Skeletal muscle tissue (tissue), 4 donors: ENCODE results near the gene SMC2. TPM values are rescaled to one million over a fixed set of nuclear protein-coding genes. Genes with fewer than 3 reads are reported as not detected.

Experiments used
- H3K27ac ChIP-seq: one replicate; pipeline ENCODE4 v1.7.0; 2013; ENCODE audit warnings: mild to moderate bottlenecking, low read depth, low read length, inconsistent platforms
- H3K27me3 ChIP-seq, 3 donors: one replicate each; pipeline ENCODE4 v1.7.0; 2013; ENCODE audit warnings: low read length in 3 of 3; ENCODE audit not compliant: control insufficient read depth in 3 of 3, insufficient read depth in 3 of 3
- H3K36me3 ChIP-seq, 3 donors: one replicate each; pipeline ENCODE4 v1.7.0; 2013; ENCODE audit warnings: low read length in 3 of 3; ENCODE audit not compliant: control insufficient read depth in 3 of 3, insufficient read depth in 3 of 3
- H3K4me1 ChIP-seq, 3 donors: one replicate each; pipeline ENCODE4 v1.7.0; 2013; ENCODE audit warnings: low read length in 3 of 3, mild to moderate bottlenecking in 3 of 3; ENCODE audit not compliant: control insufficient read depth in 3 of 3, insufficient read depth in 3 of 3
- H3K4me3 ChIP-seq, 3 donors: one replicate each; pipeline ENCODE4 v1.7.0; 2013; ENCODE audit warnings: low read length in 3 of 3
- H3K9ac ChIP-seq, 3 donors: one replicate each; pipeline ENCODE4 v1.7.0; 2013; ENCODE audit warnings: low read length in 3 of 3, mild to moderate bottlenecking in 3 of 3, moderate library complexity in 2 of 3, low read depth in 1 of 3
- H3K9me3 ChIP-seq, 3 donors: one replicate each; pipeline ENCODE4 v1.7.0; 2013; ENCODE audit warnings: low read length in 3 of 3; ENCODE audit not compliant: control insufficient read depth in 3 of 3
- total RNA-seq: library from RNA; depleted of rRNA; stranded (reverse); fragments of >200 nt; gene quantifications from one replicate; pipeline ENCODE4 v1.2.3, GENCODE V29; 2014
- donor health status: Osteomylitis.

The SMC2 gene
- total RNA-seq, 1 donor from 2014 or later: 11.5 TPM

DNA sequence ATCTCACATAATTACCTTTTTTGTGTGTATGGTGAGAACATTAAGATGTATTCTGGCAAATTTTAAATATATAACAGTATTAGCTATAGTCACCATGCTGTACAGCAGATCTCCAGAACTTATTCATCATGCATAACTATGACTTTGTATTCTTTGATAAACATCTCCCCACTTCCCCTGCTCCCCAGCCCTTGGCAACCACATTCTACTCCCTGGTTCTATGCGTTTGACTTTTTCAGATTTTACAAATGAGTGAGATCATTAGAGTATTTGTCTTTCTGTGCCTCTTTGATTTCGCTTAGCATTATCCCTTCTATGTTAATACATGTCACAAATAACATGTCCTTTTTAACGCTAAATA lies 49.4 kb downstream of the SMC2 start:
- Histone ChIP-seq H3K9ac (no peak overlapping the region), H3K27me3 (no peaks in the 10 kb centered on the region), H3K27ac (no peak overlapping the region)

DNA sequence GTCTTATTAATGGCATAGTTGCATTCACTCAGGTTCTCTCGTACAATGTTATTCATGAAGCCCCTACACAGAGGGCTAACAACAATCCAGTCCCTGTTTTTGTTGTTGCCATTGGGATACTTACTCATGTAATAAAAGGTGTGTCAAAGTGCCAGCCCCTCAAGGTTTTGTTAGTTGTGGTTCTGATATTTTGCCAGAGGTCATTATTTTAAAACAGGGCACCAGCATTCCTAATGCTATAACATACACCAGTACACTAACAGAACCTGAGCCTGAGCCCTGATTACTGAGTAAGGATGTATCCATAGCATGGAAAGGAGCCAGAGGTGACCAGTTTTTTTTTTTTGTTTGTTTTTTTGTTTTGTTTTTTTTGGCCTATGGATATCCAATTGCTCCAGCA lies 50.2 kb downstream of the SMC2 start:
- H3K4me1 ChIP-seq: no peaks in the 10 kb centered on the region
- no peaks in the 10 kb centered on the region for H3K27me3 ChIP-seq
- no peak overlapping the region for H3K9ac ChIP-seq
- H3K9me3 ChIP-seq: no peaks in the 10 kb centered on the region
- peaks cover 0 to 10% (median 0%) of the 10 kb centered on the region in 3 donors for H3K36me3 ChIP-seq
- no peak overlapping the region for H3K4me3 ChIP-seq
- H3K27ac ChIP-seq: no peak overlapping the region

More for the DNA sequence above, 49.4 kb downstream of the SMC2 start:
- Histone ChIP-seq H3K36me3 (peaks cover 0 to 10% (median 0%) of the 10 kb centered on the region in 3 donors), H3K9me3 (no peaks in the 10 kb centered on the region), H3K4me3 (no peak overlapping the region), H3K4me1 (no peaks in the 10 kb centered on the region)

DNA sequence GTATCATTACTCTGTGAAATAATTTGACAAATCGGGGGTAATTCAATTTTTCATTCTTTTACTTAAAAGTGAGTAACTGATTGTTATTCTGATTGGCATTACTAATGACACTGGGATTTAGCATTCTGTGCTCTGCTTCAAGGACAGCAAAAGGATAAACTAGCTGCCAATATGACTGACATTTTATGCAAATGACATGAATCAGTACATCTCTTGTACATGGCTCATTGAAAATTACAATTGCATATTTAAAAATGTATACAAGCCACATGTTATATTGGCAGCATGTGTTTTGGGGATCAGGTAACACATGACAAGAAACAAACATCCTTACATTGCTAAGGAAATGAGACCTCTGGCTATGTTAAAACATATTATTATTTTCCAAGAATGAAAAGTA lies 79.0 kb downstream of the SMC2 start:
- no peaks in the 10 kb centered on the region for H3K36me3 ChIP-seq
- H3K4me3 ChIP-seq: no peak overlapping the region
- H3K27me3 ChIP-seq: no peaks in the 10 kb centered on the region
- H3K4me1 ChIP-seq: no peaks in the 10 kb centered on the region
- H3K9me3 ChIP-seq: no peaks in the 10 kb centered on the region
- no peak overlapping the region for H3K27ac ChIP-seq
- H3K9ac ChIP-seq: no peak overlapping the region

DNA sequence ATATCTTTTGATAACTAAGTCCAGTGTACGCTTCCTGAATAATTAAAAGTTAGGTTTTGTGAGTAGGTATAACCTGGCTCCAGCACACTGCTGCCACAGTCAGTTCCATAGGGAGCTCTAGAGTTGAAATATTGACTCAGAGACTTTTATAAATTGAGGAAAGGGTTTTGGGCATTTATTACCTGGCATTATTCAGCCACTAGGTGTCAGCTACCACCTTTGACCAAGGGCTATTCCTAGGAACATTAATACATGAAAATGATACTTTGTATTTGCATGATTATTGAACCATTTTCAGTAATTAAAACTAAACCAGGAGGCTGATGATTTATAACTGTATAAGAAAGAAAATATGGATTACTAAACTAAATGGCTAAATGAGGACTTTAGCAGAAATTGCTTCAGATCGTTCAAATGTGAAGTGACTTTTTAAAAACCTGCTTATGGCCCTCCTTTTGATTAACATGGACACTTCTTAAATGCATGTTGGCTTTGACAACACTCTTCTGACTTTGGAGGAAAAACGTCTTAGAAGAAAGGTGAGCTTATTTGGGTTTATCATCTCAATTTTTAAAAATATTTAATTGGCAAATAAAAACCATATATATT lies 83.0 kb downstream of the SMC2 start:
- no peak overlapping the region for H3K4me3 ChIP-seq
- no peak overlapping the region for H3K9ac ChIP-seq
- H3K27me3 ChIP-seq: no peaks in the 10 kb centered on the region
- H3K9me3 ChIP-seq: no peaks in the 10 kb centered on the region
- H3K4me1 ChIP-seq: no peaks in the 10 kb centered on the region
- H3K36me3 ChIP-seq: no peaks in the 10 kb centered on the region
- H3K27ac ChIP-seq: no peak overlapping the region

DNA sequence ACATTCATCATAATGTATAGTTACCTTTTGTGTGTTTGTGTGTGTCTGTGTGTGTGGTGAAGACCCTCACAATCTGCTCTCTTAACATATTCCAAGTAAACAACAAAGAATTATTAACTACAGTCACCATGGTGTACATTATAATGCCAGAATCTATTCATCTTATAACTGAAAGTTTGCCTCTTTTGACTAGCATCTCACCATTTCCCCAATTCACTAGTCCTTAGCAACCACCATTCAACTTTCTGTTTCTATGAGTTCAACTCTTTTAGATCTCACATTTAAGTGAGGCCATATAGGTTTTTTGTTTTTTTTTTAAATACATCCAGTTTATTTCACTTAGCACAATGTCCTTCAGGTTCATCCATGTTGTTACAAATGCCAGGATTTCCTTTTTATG lies 83.6 kb downstream of the SMC2 start:
- Histone ChIP-seq H3K4me1 (no peaks in the 10 kb centered on the region), H3K4me3 (no peak overlapping the region), H3K27ac (no peak overlapping the region), H3K36me3 (no peaks in the 10 kb centered on the region), H3K9ac (no peak overlapping the region), H3K27me3 (no peaks in the 10 kb centered on the region), H3K9me3 (no peaks in the 10 kb centered on the region)
